HG02884 (cell line): ENCODE measurements around the gene PBX1.

Source experiments
- ATAC-seq: cut with Tn5 transposase; IDR thresholded peaks from one replicate; pipeline ENCODE4 v1.9.1; 2021; ENCODE audit warnings: mild to moderate bottlenecking, moderate library complexity; ENCODE audit not compliant: unreplicated experiment

Gene PBX1

GRCh38 chr1:164901031-164901430, 342.0 kb downstream of the PBX1 start:
- ATAC-seq, result no peak
